T47D (cell line): Measurements from ENCODE around the gene TRABD.
"Not testable (repeated sequence)": the region's sequence is repeated elsewhere in the genome, so short reads cannot be mapped to it uniquely, and the experiment has no call there.

Experiments
- DNase-seq, 2 experiments: peaks; one replicate each; pipeline versions ENCODE4 v3.0.0 to v3.0.0-alpha.2; 2011 to 2012; ENCODE audit warnings: low read depth in 1 of 2, low spot score in 1 of 2
- JUND ChIP-seq: IDR thresholded peaks from 2 replicates; pipeline ENCODE4 v1.6.1; 2012; ENCODE audit warnings: low read depth
- in situ Hi-C: cut with HindIII; loops from 2 replicates; pipeline ENCODE4 v1.10.0; 2016; ENCODE audit warnings: low sequenced_read_pairs, low pct_unique_long_range_greater_than_20kb

The TRABD gene

GRCh38 chr22:50199829-50200460 lies 14.2 kb downstream of the TRABD start:
- no peak for DNase-seq
- no peak for TF ChIP-seq JUND
- in situ Hi-C loops, result no loop called here

- no peak for TF ChIP-seq JUND
- in situ Hi-C loops, result no loop called here
- DNase-seq, result peak; percentile 87 to 99
Observed at GRCh38 chr22:50200461-50201190, 14.9 kb downstream of the TRABD start, which contains the start of gene SELENOO. Gene SELENOO (plus strand): TSS chr22:50201011. CDS start chr22:50201037, 26 bp downstream.

- in situ Hi-C loops, result no loop called here
- TF ChIP-seq JUND, result no peak
- DNase-seq, result no peak
Observed at GRCh38 chr22:50201191-50202129, 15.7 kb downstream of the TRABD start.

GRCh38 chr22:50202130-50202666 lies 16.5 kb downstream of the TRABD start:
- TF ChIP-seq JUND, result no peak
- no peak for DNase-seq
- in situ Hi-C loops, result no loop called here

- in situ Hi-C loops, result no loop called here
- TF ChIP-seq JUND, result no peak
- no peak for DNase-seq
Observed at GRCh38 chr22:50203288-50203687, 17.6 kb downstream of the TRABD start.

DNA sequence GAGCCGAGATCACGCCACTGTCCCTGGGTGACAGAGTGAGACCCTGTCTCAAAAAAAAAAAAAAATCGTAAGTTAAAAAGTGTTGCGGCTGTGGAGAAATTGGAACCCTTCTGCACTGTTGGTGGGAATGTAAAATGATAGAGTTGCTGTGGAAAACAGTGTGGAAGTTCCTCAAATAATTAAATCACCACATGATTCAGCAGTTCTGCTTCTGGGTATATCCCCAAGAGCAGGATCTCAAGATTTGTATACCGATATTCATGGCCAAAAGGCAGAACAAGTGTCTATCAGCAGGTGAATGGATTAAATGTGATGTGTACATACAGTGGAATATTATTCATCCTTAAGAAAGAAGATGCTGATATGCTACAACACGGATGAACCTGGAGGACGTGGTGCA lies 18.9 kb downstream of the TRABD start:
- DNase-seq, result no peak
- no peak for TF ChIP-seq JUND
- in situ Hi-C loops, result no loop called here

GRCh38 chr22:50204998-50205397 lies 19.3 kb downstream of the TRABD start:
- DNase-seq, in situ Hi-C loops: not testable (repeated sequence)

DNA sequence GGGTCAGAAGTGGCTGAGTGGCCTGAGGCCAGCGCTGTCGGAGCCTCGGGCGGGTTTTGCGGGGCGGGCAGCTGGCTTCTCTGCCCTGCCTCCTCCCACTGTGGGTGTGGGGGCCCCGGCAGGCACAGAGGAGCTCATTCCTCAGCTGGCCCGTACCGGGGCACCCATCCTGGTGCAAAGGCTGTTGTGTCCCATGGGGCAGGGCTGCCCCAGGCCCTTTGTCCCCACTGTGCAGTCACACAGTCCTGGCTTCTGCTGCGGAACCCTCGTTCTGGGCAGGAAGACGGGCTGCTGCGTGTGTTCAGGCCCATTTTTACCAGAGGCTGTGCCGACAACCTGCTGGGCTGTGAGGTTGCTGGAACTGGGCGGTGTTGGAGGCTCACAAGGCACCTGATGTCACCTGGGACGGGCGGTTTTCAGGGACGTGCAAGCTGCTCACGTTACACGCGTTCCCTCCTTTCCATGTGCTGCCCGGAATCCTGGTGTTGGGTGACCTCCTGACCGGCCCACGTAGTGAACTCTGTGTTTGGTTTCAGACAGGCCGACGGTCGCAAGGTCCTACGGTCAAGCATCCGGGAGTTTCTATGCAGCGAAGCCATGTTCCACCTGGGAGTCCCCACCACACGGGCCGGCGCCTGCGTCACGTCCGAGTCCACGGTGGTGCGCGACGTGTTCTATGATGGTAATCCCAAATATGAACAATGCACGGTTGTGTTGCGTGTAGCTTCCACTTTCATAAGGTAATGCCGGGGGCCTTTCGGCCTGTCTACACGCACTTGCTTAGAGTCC lies 20.3 kb downstream of the TRABD start:
- DNase-seq, result no peak
- in situ Hi-C loops, result no loop called here
- no peak for TF ChIP-seq JUND

GRCh38 chr22:50206599-50206998 lies 20.9 kb downstream of the TRABD start:
- TF ChIP-seq JUND, result no peak
- peak in 1 of 2 experiments; percentile 15 for DNase-seq
- in situ Hi-C loops, result no loop called here

DNA sequence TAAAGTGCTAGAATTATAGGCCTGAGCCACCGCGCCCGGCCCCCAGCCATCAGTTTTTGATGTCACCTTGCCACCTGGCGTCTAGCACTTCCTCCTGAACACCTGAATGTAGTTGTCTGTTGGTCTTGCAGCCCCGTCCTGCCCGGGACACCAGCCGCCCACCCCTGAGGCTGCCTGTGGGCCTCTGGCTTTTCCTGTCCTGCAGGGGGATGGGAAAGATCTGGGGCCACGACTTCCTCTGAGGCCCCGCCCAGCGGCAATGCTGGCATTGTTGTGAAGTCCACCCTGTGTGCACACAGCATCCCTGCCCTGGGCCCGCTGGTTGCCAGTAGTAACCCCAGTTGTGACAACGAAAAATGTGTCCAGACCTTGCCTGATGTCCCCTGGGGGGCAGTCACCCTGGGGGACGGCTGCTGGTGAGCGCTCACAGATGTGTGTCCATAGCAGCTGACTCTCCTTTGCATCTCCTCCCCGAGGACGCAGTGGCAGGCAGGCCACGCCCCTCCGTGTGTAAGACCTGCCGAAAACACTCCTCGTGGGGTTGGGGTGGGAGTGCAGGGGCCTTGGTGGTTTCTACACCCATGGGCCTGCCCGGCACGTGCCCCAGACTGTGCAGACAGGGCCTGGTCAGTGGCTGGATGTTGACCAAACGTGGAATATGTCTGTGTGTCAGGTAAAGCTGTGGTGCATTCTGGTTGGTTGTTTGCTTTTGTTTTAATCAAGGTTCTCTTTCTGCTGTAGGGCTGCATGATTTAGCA lies 21.8 kb downstream of the TRABD start:
- no peak for TF ChIP-seq JUND
- DNase-seq, result no peak
- in situ Hi-C loops, result no loop called here

- TF ChIP-seq JUND, result no peak
- no peak for DNase-seq
- in situ Hi-C loops, result no loop called here
Observed at GRCh38 chr22:50208430-50208938, 22.8 kb downstream of the TRABD start.
